Measurements from ENCODE around the gene DDX41. TPM values are rescaled to one million over a fixed set of nuclear protein-coding genes. Genes with fewer than 3 reads are reported as not detected.
A peak's percentile ranks its signal among the peaks of the same experiment; 100 is the strongest.

The DDX41 gene
- total and polyA plus RNA-seq, 9 donors, result 58.3 to 104 (median 70.8) TPM

DNA sequence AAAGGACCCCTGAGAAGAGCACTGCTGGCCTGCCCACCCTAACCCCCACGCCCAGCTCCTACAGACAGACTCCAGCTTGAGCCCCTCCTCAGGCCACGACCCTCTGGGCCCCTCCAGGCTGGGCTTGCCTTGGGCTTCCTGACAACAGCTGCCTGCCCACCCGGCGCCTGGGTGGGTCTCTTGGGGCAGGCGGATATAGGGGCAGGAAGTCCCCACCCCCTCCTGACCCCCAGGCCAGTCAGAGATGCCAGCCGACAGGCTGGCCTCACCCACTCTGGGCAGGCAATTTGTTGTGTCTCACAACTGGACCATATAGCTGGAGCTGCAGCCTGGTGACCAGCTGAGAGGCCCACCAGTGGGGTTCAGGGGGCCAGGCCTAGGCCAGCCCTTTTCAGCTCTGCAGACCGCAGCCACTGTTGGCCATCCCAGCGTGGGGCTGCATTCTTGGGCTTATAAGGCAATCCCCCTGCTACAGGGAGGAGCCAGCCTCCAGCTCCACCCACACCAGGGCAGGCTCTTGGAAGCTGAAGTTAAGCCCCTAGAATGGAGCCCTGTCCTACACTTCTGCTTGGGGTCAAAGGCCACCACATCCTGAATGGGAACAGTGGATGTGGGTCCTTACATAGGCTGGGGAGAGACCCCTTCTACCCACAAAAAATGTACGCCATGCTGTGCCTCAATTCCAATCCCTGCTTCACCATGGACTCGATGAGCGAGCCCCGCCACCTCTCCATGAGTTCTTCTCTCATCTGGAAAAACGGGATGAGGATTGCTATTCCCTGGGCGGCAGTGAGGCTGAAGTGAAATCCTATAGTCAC is 21.3 kb downstream of the DDX41 start:
- DNase-seq, result peak; percentile 64 to 82 (median 66)
- H3K9me3 ChIP-seq, result no peaks in the 10 kb centered on the region
- H3K4me1 ChIP-seq (ENCODE audit: insufficient read depth), result peaks cover 13% of the 10 kb centered on the region
- H3K27ac ChIP-seq, result peak overlapping the region in 1 of 2 donors; percentile 62
- intact Hi-C loops (cut with DNase I), result loop anchor here in 2 of 4 donors (2.0 to 10.0 kb wide), 3 partner anchors 39 to 381 kb away; partner anchors contain the start of gene PFN3 (in 1 of the 2)
- WGBS, 3 donors, result 36 to 42% (median 38%) methylated on average over 14 of the region's 14 CpGs
- H3K4me3 ChIP-seq, result peak overlapping the region; percentile 63
- H3K36me3 ChIP-seq, result no peaks in the 10 kb centered on the region
- H3K27me3 ChIP-seq, result no peaks in the 10 kb centered on the region
- TF ChIP-seq, protein P1, sequence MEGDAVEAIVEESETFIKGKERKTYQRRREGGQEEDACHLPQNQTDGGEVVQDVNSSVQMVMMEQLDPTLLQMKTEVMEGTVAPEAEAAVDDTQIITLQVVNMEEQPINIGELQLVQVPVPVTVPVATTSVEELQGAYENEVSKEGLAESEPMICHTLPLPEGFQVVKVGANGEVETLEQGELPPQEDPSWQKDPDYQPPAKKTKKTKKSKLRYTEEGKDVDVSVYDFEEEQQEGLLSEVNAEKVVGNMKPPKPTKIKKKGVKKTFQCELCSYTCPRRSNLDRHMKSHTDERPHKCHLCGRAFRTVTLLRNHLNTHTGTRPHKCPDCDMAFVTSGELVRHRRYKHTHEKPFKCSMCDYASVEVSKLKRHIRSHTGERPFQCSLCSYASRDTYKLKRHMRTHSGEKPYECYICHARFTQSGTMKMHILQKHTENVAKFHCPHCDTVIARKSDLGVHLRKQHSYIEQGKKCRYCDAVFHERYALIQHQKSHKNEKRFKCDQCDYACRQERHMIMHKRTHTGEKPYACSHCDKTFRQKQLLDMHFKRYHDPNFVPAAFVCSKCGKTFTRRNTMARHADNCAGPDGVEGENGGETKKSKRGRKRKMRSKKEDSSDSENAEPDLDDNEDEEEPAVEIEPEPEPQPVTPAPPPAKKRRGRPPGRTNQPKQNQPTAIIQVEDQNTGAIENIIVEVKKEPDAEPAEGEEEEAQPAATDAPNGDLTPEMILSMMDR (IDR thresholded peaks at IDR 0.05), result no peak
- no peak for TF ChIP-seq EP300 (IDR thresholded peaks at IDR 0.05)
- TF ChIP-seq POLR2A (IDR thresholded peaks at IDR 0.05), result no peak

DNA sequence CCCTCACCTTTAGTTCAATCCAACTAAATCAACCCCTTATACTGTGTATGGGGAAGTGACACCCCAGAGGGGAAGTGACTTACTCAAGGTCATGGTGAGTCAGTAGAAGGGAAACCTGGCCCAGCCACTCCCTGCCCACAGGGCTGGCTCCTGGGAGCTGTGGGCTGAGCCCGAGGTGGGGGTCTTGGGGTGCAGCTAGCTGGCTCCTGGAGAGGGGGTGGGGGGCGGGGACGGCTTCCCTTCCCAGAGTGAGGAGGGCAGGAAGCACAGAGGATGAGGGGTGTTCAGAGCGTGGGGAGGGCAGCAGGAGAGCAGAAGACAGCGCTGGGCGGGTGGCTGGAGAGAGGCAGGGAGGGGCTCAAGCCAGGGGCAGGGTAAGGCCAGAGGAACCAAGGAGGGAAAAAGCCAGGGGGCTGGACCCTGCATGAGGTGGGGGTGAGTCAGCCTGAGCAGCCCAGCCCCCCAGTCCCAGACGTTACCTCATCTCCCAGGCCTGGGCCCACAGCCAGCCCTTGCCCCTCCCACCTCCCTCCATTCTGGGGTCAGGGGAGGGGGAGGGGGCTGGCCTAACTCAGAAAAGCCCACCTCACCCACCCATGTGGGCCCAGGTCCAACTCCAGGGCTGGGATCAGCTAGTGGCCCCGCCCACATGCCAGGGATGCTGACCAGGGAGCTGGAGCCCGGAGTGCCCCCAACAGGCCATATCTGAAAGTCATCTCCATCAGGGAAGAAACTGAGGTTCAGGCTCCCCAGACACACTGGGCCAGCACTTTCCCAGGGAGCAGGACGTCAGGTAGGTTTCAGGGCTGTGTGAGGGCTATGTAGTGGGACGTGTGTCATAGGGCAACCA is 22.2 kb downstream of the DDX41 start:
- Histone ChIP-seq H3K36me3 (no peaks in the 10 kb centered on the region), H3K9me3 (no peaks in the 10 kb centered on the region), H3K4me3 (peak overlapping the region; percentile 63), H3K4me1 (ENCODE audit: insufficient read depth) (peaks cover 13% of the 10 kb centered on the region), H3K27ac (peak overlapping the region in 1 of 2 donors; percentile 62), H3K27me3 (no peaks in the 10 kb centered on the region)
- WGBS, 3 donors, result 26 to 34% (median 29%) methylated on average over 11 of the region's 11 CpGs
- intact Hi-C loops (cut with DNase I), result loop anchor here in 2 of 4 donors (5.0 to 10.0 kb wide), 2 partner anchors 92 to 380 kb away; partner anchors contain the start of gene PFN3 (in 1 of the 2)
- TF ChIP-seq EP300 (IDR thresholded peaks at IDR 0.05), result no peak
- TF ChIP-seq, protein P1 (IDR thresholded peaks at IDR 0.05), result no peak
- TF ChIP-seq POLR2A (IDR thresholded peaks at IDR 0.05), result no peak
- DNase-seq, result peak; percentile 65 to 82 (median 77)

DNA sequence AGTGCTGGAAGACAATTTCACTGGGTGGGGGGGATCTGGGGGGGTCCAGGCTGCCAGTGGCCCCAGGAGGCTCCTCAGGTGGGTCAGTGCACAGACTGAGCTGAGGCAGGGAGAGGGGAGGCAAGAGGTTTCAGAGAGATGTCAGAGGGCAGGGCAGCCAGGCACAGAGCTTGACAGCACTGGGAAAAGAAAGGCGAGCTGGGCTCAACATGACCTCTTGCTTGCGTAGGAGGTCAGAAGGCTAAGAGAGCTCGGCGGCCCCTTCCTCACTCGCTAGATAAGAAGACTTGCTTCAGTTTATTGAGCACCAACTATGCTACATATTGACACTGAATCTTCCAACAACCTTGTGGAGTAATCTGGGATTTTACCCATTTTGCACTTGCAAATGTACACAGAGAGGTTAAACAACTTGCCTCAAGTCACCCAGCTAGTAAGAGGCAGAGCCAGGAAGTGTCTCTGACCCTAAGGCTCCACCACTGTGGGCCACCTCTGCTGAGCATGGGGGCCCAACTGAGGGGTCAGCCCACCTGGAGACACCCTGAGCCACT is 22.9 kb downstream of the DDX41 start:
- Histone ChIP-seq H3K27ac (peak overlapping the region in 1 of 2 donors; percentile 25), H3K9me3 (no peaks in the 10 kb centered on the region), H3K27me3 (no peaks in the 10 kb centered on the region), H3K36me3 (no peaks in the 10 kb centered on the region), H3K4me1 (ENCODE audit: insufficient read depth) (peaks cover 13% of the 10 kb centered on the region), H3K4me3 (no peak overlapping the region)
- intact Hi-C loops (cut with DNase I), result loop anchor here in 1 of 4 donors (10.0 kb wide), 1 partner anchor 379 kb away; no protein-coding TSS in a partner anchor
- WGBS, 3 donors, result 59 to 71% (median 65%) methylated on average over 5 of the region's 5 CpGs
- no peak for DNase-seq
- TF ChIP-seq EP300 (IDR thresholded peaks at IDR 0.05) (no peak), POLR2A (IDR thresholded peaks at IDR 0.05) (no peak)
- TF ChIP-seq, protein P1 (IDR thresholded peaks at IDR 0.05), result no peak

DNA sequence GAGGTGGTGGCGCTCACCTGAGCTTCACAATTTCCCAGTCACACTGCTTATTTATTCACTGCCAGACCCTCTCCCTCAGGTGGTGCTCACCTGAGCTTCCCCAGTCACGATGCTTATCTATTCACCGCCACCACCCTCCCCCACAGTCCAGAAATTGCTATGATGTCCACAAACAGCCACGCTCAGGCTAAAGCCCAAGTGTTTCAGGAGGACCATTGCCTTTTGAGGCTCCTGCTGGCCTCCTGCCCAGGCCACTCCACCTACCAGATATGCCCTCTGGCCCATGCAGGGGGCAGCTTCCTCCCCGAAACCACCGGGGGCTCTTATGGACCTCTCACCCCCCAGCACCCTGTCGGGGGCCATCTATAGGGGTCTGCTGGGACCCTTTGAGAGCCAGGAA is 23.9 kb downstream of the DDX41 start:
- H3K4me3 ChIP-seq, result no peak overlapping the region
- TF ChIP-seq, protein P1 (IDR thresholded peaks at IDR 0.05), result no peak
- TF ChIP-seq EP300 (IDR thresholded peaks at IDR 0.05), result no peak
- TF ChIP-seq POLR2A (IDR thresholded peaks at IDR 0.05), result no peak
- H3K27me3 ChIP-seq, result no peaks in the 10 kb centered on the region
- 67 to 74% (median 72%) methylated on average over 7 of the region's 7 CpGs for WGBS, 3 donors
- H3K27ac ChIP-seq, result no peak overlapping the region
- intact Hi-C loops (cut with DNase I), result loop anchor here in 1 of 4 donors (10.0 kb wide), 1 partner anchor 378 kb away; no protein-coding TSS in a partner anchor
- H3K36me3 ChIP-seq, result no peaks in the 10 kb centered on the region
- DNase-seq, result no peak
- H3K4me1 ChIP-seq (ENCODE audit: insufficient read depth), result peaks cover 13% of the 10 kb centered on the region
- H3K9me3 ChIP-seq, result no peaks in the 10 kb centered on the region

Measured in ovary (tissue), 9 donors.